Skeletal muscle satellite cell (primary cell): ENCODE results near the gene RASA2.
A peak's percentile ranks its signal among the peaks of the same experiment; 100 is the strongest.
"Not testable (repeated sequence)": the region's sequence is repeated elsewhere in the genome, so short reads cannot be mapped to it uniquely, and the experiment has no call there.

Experiments
- H3K27me3 ChIP-seq: 2 replicates; pipeline ENCODE4 v1.7.0; 2013; ENCODE audit warnings: low read length; ENCODE audit not compliant: control insufficient read depth, insufficient read depth
- H3K36me3 ChIP-seq: 2 replicates; pipeline ENCODE4 v1.7.0; 2013; ENCODE audit warnings: mild to moderate bottlenecking, control low read depth, low read length; ENCODE audit not compliant: insufficient read depth
- H3K4me1 ChIP-seq: 2 replicates; pipeline ENCODE4 v1.7.0; 2013; ENCODE audit warnings: low read length; ENCODE audit not compliant: control insufficient read depth, insufficient read depth
- H3K4me2 ChIP-seq: 2 replicates; pipeline ENCODE4 v1.7.0; 2013; ENCODE audit warnings: mild to moderate bottlenecking, low read length
- H3K4me3 ChIP-seq: 2 replicates; pipeline ENCODE4 v1.7.0; 2013; ENCODE audit warnings: low read length
- H3K9ac ChIP-seq: 2 replicates; pipeline ENCODE4 v1.7.0; 2013; ENCODE audit warnings: mild to moderate bottlenecking, low read depth, low read length, moderate library complexity
- H3K9me3 ChIP-seq: replicated peaks from 2 replicates; pipeline ENCODE4 v1.7.0; 2013; ENCODE audit warnings: mild to moderate bottlenecking, control low read depth, low read length

RASA2 gene

GRCh38 chr3:141484701-141485287, 2.0 kb upstream of the RASA2 start:
- no peak overlapping the region for H3K4me3 ChIP-seq
- no peaks in the 10 kb centered on the region for H3K9me3 ChIP-seq
- no peak overlapping the region for H3K9ac ChIP-seq
- H3K36me3 ChIP-seq: no peaks in the 10 kb centered on the region
- H3K27me3 ChIP-seq: no peaks in the 10 kb centered on the region
- H3K4me1 ChIP-seq: peaks cover 41% of the 10 kb centered on the region
- H3K4me2 ChIP-seq: no peak overlapping the region

GRCh38 chr3:141485641-141486495, 959 bp upstream of the RASA2 start:
- H3K36me3 ChIP-seq: no peaks in the 10 kb centered on the region
- no peaks in the 10 kb centered on the region for H3K9me3 ChIP-seq
- H3K4me3 ChIP-seq: peak overlapping the region; percentile 69
- peak overlapping the region; percentile 79 for H3K4me2 ChIP-seq
- peaks cover 41% of the 10 kb centered on the region for H3K4me1 ChIP-seq
- peak overlapping the region; percentile 74 for H3K9ac ChIP-seq
- H3K27me3 ChIP-seq: no peaks in the 10 kb centered on the region

DNA sequence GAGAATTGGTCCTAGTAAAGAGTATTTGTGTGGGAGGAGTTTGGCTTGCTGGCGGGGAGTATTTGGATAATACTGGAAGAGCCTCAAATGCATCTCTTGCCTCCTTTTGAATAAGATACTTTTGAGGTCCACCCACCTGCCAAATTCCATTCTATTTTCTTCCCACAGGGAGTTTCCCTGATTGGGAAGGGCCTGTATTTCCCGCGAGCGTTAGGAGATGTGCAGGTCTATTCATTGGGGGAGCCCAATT, 406 bp upstream of the RASA2 start:
- peak overlapping the region; percentile 74 for H3K9ac ChIP-seq
- H3K4me1 ChIP-seq: peaks cover 41% of the 10 kb centered on the region
- H3K4me2 ChIP-seq: peak overlapping the region; percentile 79
- H3K9me3 ChIP-seq: no peaks in the 10 kb centered on the region
- peak overlapping the region; percentile 69 for H3K4me3 ChIP-seq
- no peaks in the 10 kb centered on the region for H3K36me3 ChIP-seq
- no peaks in the 10 kb centered on the region for H3K27me3 ChIP-seq

GRCh38 chr3:141487521-141488252, 860 bp downstream of the RASA2 start:
- Histone ChIP-seq H3K9ac (peak overlapping the region; percentile 94), H3K36me3 (no peaks in the 10 kb centered on the region), H3K27me3 (no peaks in the 10 kb centered on the region), H3K4me3 (peak overlapping the region; percentile 92), H3K9me3 (no peaks in the 10 kb centered on the region), H3K4me1 (peaks cover 35% of the 10 kb centered on the region), H3K4me2 (peak overlapping the region; percentile 87)

DNA sequence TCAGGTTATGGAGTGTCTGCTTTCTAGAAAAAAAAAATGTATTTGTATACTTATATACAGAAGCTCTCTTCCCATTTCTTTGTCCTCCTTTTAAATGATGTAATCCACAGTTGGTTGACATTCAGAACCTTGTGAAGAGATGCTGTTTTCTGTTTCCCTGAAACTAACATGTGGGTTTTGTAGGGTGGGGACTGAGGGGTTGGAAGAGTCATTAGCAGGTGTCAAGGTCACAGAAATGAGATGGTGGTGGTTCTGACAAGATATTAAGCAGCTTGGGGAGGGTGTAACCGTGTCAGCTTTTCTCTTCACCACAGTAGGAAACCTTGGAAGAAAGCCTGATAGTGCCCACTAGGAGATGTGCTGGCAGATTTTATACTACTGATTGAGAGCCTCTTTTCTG, 2.4 kb downstream of the RASA2 start:
- peaks cover 27% of the 10 kb centered on the region for H3K4me1 ChIP-seq
- peak overlapping the region; percentile 87 for H3K4me2 ChIP-seq
- no peak overlapping the region for H3K4me3 ChIP-seq
- no peak overlapping the region for H3K9ac ChIP-seq
- H3K27me3 ChIP-seq: no peaks in the 10 kb centered on the region
- no peaks in the 10 kb centered on the region for H3K36me3 ChIP-seq
- H3K9me3 ChIP-seq: no peaks in the 10 kb centered on the region

DNA sequence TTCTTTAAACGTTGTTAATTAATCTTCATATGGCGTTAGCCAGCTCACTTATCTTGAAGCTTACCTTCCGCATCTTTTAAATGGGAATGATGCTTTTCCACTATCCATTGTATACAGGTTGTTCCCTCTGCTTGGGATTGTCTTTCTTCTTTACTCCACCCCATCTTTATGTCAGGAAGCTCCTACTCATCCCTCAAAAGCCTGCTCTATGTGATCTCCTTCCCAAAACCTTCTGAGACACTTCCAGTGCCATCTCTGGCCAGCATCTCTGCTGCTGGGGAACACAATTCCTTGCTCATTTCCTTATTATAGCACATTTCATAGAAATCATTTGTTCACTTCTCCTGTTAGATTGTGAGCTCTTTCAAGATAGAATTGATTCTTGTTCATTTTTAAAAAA, 4.3 kb downstream of the RASA2 start:
- no peak overlapping the region for H3K4me2 ChIP-seq
- H3K36me3 ChIP-seq: no peaks in the 10 kb centered on the region
- H3K4me3 ChIP-seq: no peak overlapping the region
- no peaks in the 10 kb centered on the region for H3K9me3 ChIP-seq
- H3K4me1 ChIP-seq: peaks cover 18% of the 10 kb centered on the region
- no peak overlapping the region for H3K9ac ChIP-seq
- H3K27me3 ChIP-seq: no peaks in the 10 kb centered on the region

GRCh38 chr3:141491929-141492328, 5.1 kb downstream of the RASA2 start:
- Histone ChIP-seq H3K4me2 (no peak overlapping the region), H3K36me3 (no peaks in the 10 kb centered on the region), H3K4me1 (peaks cover 13% of the 10 kb centered on the region), H3K9me3 (no peaks in the 10 kb centered on the region), H3K9ac (no peak overlapping the region), H3K27me3 (no peaks in the 10 kb centered on the region), H3K4me3 (no peak overlapping the region)

- no peak overlapping the region for H3K4me2 ChIP-seq
- no peaks in the 10 kb centered on the region for H3K27me3 ChIP-seq
- no peak overlapping the region for H3K9ac ChIP-seq
- H3K4me3 ChIP-seq: no peak overlapping the region
- H3K36me3 ChIP-seq: no peaks in the 10 kb centered on the region
- no peaks in the 10 kb centered on the region for H3K9me3 ChIP-seq
- peaks cover 10% of the 10 kb centered on the region for H3K4me1 ChIP-seq
Measured at GRCh38 chr3:141493184-141493583, 6.4 kb downstream of the RASA2 start.

GRCh38 chr3:141497589-141497988, 10.8 kb downstream of the RASA2 start:
- H3K9ac ChIP-seq, H3K4me3 ChIP-seq, H3K27me3 ChIP-seq, H3K4me2 ChIP-seq, H3K36me3 ChIP-seq, H3K9me3 ChIP-seq, H3K4me1 ChIP-seq: not testable (repeated sequence)

GRCh38 chr3:141498598-141499223, 11.9 kb downstream of the RASA2 start:
- H3K4me3 ChIP-seq: no peak overlapping the region
- no peak overlapping the region for H3K4me2 ChIP-seq
- no peaks in the 10 kb centered on the region for H3K27me3 ChIP-seq
- peaks cover 3% of the 10 kb centered on the region for H3K36me3 ChIP-seq
- no peak overlapping the region for H3K9ac ChIP-seq
- no peaks in the 10 kb centered on the region for H3K9me3 ChIP-seq
- H3K4me1 ChIP-seq: peaks cover 5% of the 10 kb centered on the region

- Histone ChIP-seq H3K36me3 (peaks cover 3% of the 10 kb centered on the region), H3K27me3 (no peaks in the 10 kb centered on the region), H3K4me1 (peaks cover 5% of the 10 kb centered on the region), H3K9me3 (no peaks in the 10 kb centered on the region), H3K4me3 (no peak overlapping the region), H3K9ac (no peak overlapping the region), H3K4me2 (no peak overlapping the region)
Measured at GRCh38 chr3:141499284-141499683, 12.5 kb downstream of the RASA2 start.
